ENCODE results near the gene DTL. TPM values are rescaled to one million over a fixed set of nuclear protein-coding genes. Genes with fewer than 3 reads are reported as not detected.

Gene DTL
- polyA plus RNA-seq, 1 donor = 24.5 TPM

GRCh38 chr1:212034516-212035122 lies 929 bp upstream of the DTL start:
- DNase-seq = no peak

- DNase-seq = no peak
Measured at GRCh38 chr1:212035835-212036605, 472 bp downstream of the DTL start.

GRCh38 chr1:212037900-212038299 lies 2.4 kb downstream of the DTL start:
- DNase-seq = no peak

- DNase-seq = no peak
Measured at GRCh38 chr1:212039622-212040021, 4.1 kb downstream of the DTL start.

GRCh38 chr1:212040629-212041412 lies 5.3 kb downstream of the DTL start:
- no peak for DNase-seq

GRCh38 chr1:212042436-212042835 lies 6.9 kb downstream of the DTL start:
- DNase-seq = no peak

- DNase-seq = no peak
Measured at GRCh38 chr1:212044851-212045250, 9.3 kb downstream of the DTL start.

GRCh38 chr1:212045981-212046380 lies 10.4 kb downstream of the DTL start:
- DNase-seq = no peak

GRCh38 chr1:212053993-212054392 lies 18.4 kb downstream of the DTL start:
- no peak for DNase-seq

- no peak for DNase-seq
Measured at GRCh38 chr1:212055333-212055732, 19.8 kb downstream of the DTL start.

- DNase-seq = no peak
Measured at GRCh38 chr1:212060632-212061472, 25.3 kb downstream of the DTL start.

- peak; percentile 19 for DNase-seq
Measured at GRCh38 chr1:212062832-212063438, 27.4 kb downstream of the DTL start.

- no peak for DNase-seq
Measured at GRCh38 chr1:212067787-212068186, 32.2 kb downstream of the DTL start.

GRCh38 chr1:212070720-212071302 lies 35.3 kb downstream of the DTL start:
- DNase-seq = peak; percentile 35

- no peak for DNase-seq
Measured at GRCh38 chr1:212072047-212072446, 36.5 kb downstream of the DTL start.

GRCh38 chr1:212073490-212073889 lies 37.9 kb downstream of the DTL start:
- no peak for DNase-seq

- DNase-seq = no peak
Measured at GRCh38 chr1:212074313-212074712, 38.8 kb downstream of the DTL start.

- no peak for DNase-seq
Measured at GRCh38 chr1:212074856-212075255, 39.3 kb downstream of the DTL start.

GRCh38 chr1:212077028-212077427 lies 41.5 kb downstream of the DTL start:
- DNase-seq = no peak

GRCh38 chr1:212078826-212079225 lies 43.3 kb downstream of the DTL start:
- DNase-seq = no peak

- DNase-seq = no peak
Measured at GRCh38 chr1:212082765-212083406, 47.3 kb downstream of the DTL start.

All from left kidney (tissue), 2 donors.